Measurements from ENCODE around the gene CCDC82.

DNA sequence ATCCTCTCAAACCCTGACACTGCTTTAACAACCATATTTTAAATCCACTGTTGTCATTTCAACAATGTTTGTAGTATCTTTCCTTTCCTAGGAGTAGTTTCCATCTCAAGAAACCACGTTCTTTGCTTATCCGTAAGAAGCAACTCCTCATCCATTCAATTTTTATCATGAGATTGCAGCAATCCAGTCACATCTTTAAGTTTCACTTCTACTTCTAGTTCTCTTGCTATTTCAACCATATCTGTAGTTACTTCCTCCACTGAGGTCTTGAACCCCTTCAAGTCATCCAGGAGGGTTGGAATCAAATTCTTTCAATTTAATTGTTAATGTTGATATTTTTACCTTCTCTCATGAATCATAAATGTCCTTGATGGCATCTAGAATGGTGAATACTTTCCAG lies 22.4 kb downstream of the CCDC82 start:
- no peak for TF ChIP-seq CTCF (IDR thresholded peaks at IDR 0.05)
- TF ChIP-seq, protein P1, sequence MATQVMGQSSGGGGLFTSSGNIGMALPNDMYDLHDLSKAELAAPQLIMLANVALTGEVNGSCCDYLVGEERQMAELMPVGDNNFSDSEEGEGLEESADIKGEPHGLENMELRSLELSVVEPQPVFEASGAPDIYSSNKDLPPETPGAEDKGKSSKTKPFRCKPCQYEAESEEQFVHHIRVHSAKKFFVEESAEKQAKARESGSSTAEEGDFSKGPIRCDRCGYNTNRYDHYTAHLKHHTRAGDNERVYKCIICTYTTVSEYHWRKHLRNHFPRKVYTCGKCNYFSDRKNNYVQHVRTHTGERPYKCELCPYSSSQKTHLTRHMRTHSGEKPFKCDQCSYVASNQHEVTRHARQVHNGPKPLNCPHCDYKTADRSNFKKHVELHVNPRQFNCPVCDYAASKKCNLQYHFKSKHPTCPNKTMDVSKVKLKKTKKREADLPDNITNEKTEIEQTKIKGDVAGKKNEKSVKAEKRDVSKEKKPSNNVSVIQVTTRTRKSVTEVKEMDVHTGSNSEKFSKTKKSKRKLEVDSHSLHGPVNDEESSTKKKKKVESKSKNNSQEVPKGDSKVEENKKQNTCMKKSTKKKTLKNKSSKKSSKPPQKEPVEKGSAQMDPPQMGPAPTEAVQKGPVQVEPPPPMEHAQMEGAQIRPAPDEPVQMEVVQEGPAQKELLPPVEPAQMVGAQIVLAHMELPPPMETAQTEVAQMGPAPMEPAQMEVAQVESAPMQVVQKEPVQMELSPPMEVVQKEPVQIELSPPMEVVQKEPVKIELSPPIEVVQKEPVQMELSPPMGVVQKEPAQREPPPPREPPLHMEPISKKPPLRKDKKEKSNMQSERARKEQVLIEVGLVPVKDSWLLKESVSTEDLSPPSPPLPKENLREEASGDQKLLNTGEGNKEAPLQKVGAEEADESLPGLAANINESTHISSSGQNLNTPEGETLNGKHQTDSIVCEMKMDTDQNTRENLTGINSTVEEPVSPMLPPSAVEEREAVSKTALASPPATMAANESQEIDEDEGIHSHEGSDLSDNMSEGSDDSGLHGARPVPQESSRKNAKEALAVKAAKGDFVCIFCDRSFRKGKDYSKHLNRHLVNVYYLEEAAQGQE (IDR thresholded peaks at IDR 0.05) = no peak

All from A549 (cell line).